ACC112 (cell line): ENCODE results near the gene IRF2.
A peak's percentile ranks its signal among the peaks of the same experiment; 100 is the strongest.
"Not testable (repeated sequence)": the region's sequence is repeated elsewhere in the genome, so short reads cannot be mapped to it uniquely, and the experiment has no call there.

Source experiments
- H2AFZ ChIP-seq: fragments of 200-600 bp; sonication (generic); one replicate; pipeline ENCODE4 v1.6.0; 2017; ENCODE audit warnings: antibody characterized with exemption, low read length; ENCODE audit not compliant: unreplicated experiment
- H3K27ac ChIP-seq: fragments of 200-600 bp; sonication (generic); 2 replicates; pipeline ENCODE4 v1.5.1; 2014; ENCODE audit warnings: low read depth, mild to moderate bottlenecking, antibody characterized with exemption, low read length, moderate library complexity
- H3K27me3 ChIP-seq: fragments of 200-600 bp; sonication (generic); 2 replicates; pipeline ENCODE4 v1.6.1; 2014; ENCODE audit warnings: mild to moderate bottlenecking, antibody characterized with exemption, low read length, moderate library complexity, mixed read lengths; ENCODE audit not compliant: insufficient read depth
- H3K36me3 ChIP-seq: fragments of 200-600 bp; sonication (generic); 2 replicates; pipeline ENCODE4 v1.6.1; 2016; ENCODE audit warnings: mild to moderate bottlenecking, antibody characterized with exemption, low read length, moderate library complexity, mixed read lengths; ENCODE audit not compliant: insufficient read depth
- H3K4me1 ChIP-seq: fragments of 200-600 bp; sonication (generic); one replicate; pipeline ENCODE4 v1.6.1; 2016; ENCODE audit warnings: low read length, mixed read lengths; ENCODE audit not compliant: insufficient read depth, unreplicated experiment, control insufficient read depth
- H3K4me3 ChIP-seq: fragments of 200-600 bp; sonication (generic); 2 replicates; pipeline ENCODE4 v1.5.1; 2014; ENCODE audit warnings: mild to moderate bottlenecking, low read depth, low read length
- H3K79me2 ChIP-seq: fragments of 200-600 bp; sonication (generic); one replicate; pipeline ENCODE4 v1.6.0; 2016; ENCODE audit warnings: low read length; ENCODE audit not compliant: control insufficient read depth, unreplicated experiment, insufficient read depth

The IRF2 gene

DNA sequence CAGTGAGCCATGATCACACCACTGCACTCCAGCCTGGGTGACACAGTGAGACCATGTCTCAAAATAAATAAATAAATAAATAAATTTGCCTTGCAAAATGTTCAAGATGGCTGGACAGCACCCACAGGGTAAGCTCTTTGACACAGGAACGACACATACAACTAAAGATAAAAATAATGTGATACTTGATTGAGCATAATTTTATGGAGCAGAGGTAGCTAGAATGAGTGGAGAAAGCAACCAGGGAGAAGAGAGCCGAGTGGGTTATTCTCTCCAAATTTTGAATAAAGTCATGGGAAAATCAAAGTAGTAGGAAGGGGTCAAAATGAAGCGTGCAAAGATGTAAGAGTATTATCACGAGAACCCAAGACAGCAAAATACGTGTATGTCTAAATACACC, 121.5 kb downstream of the IRF2 start:
- no peaks in the 10 kb centered on the region for H3K79me2 ChIP-seq
- no peaks in the 10 kb centered on the region for H3K27me3 ChIP-seq
- peaks cover 19% of the 10 kb centered on the region for H3K4me1 ChIP-seq
- H2AFZ ChIP-seq = no peak overlapping the region
- H3K36me3 ChIP-seq = no peaks in the 10 kb centered on the region
- no peak overlapping the region for H3K4me3 ChIP-seq
- no peak overlapping the region for H3K27ac ChIP-seq

DNA sequence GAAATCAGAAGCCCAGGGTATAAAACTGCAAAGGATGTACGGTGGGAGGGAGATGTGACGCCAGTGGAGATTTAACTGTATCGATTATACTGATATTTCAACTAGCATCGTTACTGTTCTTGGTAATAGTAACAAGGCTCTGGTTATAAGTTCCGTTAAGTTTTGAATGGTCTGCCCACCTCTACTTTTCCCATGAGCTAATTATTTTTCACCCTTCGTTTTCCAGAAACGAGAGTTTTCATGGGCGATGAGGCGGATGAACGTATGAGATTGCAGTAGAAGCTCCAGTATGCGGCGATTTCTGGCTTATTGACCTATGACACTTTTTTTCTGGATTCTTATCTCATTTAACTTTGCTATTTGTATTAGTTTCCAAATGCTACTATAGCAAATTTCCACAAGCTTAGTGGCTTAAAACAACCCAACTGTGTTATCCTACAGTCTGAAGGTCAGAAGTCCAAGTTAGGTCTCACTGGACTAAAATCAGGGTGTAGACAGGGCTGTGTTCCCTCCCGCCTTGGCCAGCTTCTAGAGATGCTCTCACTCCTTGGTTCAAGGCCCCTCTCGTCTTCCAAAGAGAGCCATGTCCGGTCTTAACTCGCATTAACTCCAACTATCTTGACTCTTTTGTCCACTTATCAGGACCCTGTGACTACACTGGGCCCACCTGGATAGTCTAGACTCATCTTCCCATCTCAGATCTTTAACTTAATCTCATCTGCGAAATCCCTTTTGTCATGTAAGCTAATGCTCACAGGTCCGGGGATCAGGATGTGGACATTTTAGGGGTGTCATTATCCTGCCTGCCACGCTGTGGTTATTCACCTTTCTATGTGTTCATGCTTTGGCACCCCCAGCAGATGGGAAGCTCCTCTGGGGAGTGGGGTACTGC, 122.5 kb downstream of the IRF2 start:
- Histone ChIP-seq H3K36me3 (no peaks in the 10 kb centered on the region), H3K4me3 (no peak overlapping the region)

GRCh38 chr4:184350964-184351363, 123.4 kb downstream of the IRF2 start:
- Histone ChIP-seq H3K4me3 (no peak overlapping the region), H3K4me1 (peaks cover 19% of the 10 kb centered on the region)

More for the DNA sequence above, 122.5 kb downstream of the IRF2 start:
- Histone ChIP-seq H2AFZ (no peak overlapping the region), H3K4me1 (peaks cover 19% of the 10 kb centered on the region), H3K27me3 (no peaks in the 10 kb centered on the region), H3K79me2 (no peaks in the 10 kb centered on the region), H3K27ac (no peak overlapping the region)

DNA sequence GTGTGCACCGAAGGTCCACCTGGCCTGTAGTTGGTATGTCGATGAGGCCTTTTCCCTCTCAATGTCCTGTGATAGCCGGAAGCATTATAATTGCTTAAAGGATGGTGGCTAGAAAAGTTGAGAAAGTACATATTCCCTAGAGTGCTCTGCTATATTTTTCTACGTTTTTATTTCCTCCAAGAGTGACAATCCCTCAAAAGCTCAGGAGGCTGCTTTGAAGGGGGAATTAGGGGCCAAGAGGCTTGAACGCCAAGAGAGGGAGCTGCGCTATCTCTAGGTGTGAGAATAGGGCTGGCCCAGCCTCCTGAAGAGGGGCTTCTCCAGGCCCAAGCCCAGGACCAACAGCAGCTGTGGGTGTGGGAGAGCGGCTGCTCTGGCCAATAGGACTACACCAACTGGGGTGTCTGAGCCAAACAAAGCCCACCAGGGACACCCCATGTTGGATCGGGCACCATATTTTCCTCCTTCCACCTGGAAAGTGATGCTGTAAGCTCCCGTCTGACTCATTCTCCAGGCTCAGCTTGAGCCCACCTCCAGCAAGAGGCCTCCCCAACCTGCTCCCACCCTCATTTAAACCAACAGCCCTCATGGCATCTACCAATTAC, 124.0 kb downstream of the IRF2 start:
- H3K36me3 ChIP-seq = no peaks in the 10 kb centered on the region
- H3K27me3 ChIP-seq = no peaks in the 10 kb centered on the region
- no peak overlapping the region for H3K27ac ChIP-seq
- H3K79me2 ChIP-seq = no peaks in the 10 kb centered on the region
- peaks cover 14% of the 10 kb centered on the region for H3K4me1 ChIP-seq
- no peak overlapping the region for H2AFZ ChIP-seq
- no peak overlapping the region for H3K4me3 ChIP-seq

More at GRCh38 chr4:184350964-184351363, 123.4 kb downstream of the IRF2 start:
- Histone ChIP-seq H3K79me2 (no peaks in the 10 kb centered on the region), H3K27ac (no peak overlapping the region), H3K27me3 (no peaks in the 10 kb centered on the region), H3K36me3 (no peaks in the 10 kb centered on the region), H2AFZ (no peak overlapping the region)

DNA sequence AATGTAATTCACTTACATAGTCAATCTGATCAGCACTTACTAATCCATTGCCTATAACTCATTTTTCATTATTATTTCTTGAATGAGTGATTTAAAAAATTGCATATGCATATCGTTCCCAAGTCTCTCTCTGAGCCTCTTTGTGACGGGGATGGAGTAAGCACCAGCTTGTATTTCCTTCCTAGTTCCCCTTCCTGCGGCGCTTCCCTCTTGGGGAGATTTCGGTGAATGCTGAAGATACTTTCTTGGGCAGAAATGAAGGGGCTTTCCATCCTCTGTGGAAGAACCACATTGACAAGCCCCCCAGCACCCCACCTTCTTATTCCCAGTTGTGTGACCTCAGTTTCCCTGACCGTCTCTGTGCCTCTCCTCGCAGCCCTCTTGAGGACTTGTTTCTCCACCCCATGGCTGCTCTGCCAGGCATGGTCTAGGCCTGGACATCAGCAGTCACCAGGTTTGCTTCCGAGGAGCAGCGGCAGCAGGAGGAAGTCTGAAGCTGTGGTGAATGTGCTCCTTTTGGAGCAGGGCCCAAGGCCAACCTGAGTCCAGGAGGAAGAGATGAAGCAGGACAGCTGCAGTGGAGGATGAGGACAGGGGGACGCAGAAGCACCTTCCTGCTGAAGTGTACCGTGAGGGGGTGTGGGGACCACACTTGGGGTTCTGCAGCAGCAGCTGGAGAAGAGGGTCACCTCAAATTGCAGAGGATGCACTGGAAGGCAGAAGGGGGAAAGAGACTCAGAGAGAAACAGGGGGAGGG, 124.9 kb downstream of the IRF2 start:
- H3K4me1 ChIP-seq = peaks cover 7% of the 10 kb centered on the region
- H3K79me2 ChIP-seq = no peaks in the 10 kb centered on the region
- no peak overlapping the region for H2AFZ ChIP-seq
- no peak overlapping the region for H3K4me3 ChIP-seq
- H3K27me3 ChIP-seq = no peaks in the 10 kb centered on the region
- no peak overlapping the region for H3K27ac ChIP-seq
- no peaks in the 10 kb centered on the region for H3K36me3 ChIP-seq

- Histone ChIP-seq H3K79me2 (no peaks in the 10 kb centered on the region), H2AFZ (peak overlapping the region; percentile 11), H3K4me1 (peaks cover 7% of the 10 kb centered on the region), H3K36me3 (no peaks in the 10 kb centered on the region), H3K27ac (no peak overlapping the region), H3K4me3 (no peak overlapping the region), H3K27me3 (no peaks in the 10 kb centered on the region)
Observed at GRCh38 chr4:184348311-184349233, 125.8 kb downstream of the IRF2 start.

GRCh38 chr4:184347251-184348239, 126.8 kb downstream of the IRF2 start:
- peaks cover 11% of the 10 kb centered on the region for H3K4me1 ChIP-seq
- no peaks in the 10 kb centered on the region for H3K27me3 ChIP-seq
- no peak overlapping the region for H3K4me3 ChIP-seq
- H3K36me3 ChIP-seq = no peaks in the 10 kb centered on the region
- no peaks in the 10 kb centered on the region for H3K79me2 ChIP-seq
- H2AFZ ChIP-seq = peak overlapping the region; percentile 11
- H3K27ac ChIP-seq = no peak overlapping the region

GRCh38 chr4:184346682-184347081, 127.7 kb downstream of the IRF2 start:
- H3K27me3 ChIP-seq = no peaks in the 10 kb centered on the region
- H3K27ac ChIP-seq = no peak overlapping the region
- H3K4me3 ChIP-seq = no peak overlapping the region
- H3K4me1 ChIP-seq = peaks cover 11% of the 10 kb centered on the region
- no peaks in the 10 kb centered on the region for H3K36me3 ChIP-seq
- H2AFZ ChIP-seq = peak overlapping the region; percentile 27
- no peaks in the 10 kb centered on the region for H3K79me2 ChIP-seq

DNA sequence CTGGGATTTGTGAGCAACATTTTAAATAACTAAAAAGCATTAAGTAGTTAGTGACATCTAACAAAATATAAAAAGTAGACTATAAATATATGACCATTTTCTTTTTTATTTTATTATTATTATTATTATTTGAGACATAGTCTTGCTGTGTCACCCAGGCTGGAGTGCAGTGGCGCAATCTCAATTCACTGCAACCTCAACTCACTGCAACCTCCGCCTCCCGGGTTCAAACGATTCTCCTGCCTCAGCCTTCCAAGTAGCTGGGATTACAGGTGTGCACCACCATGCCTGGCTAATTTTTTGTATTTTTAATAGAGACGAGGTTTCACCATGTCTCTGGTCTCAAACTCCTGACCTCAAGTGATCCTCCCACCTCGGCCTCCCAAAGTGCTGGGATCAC, 128.1 kb downstream of the IRF2 start:
- not testable (repeated sequence) for H2AFZ ChIP-seq, H3K27me3 ChIP-seq, H3K4me3 ChIP-seq, H3K36me3 ChIP-seq, H3K27ac ChIP-seq, H3K79me2 ChIP-seq
- peaks cover 11% of the 10 kb centered on the region for H3K4me1 ChIP-seq
